SIG-M5 treated with dmso at 0.1 percent for 504 hours (cell line): ENCODE measurements around the gene TXNDC12.
"Not testable (repeated sequence)": the region's sequence is repeated elsewhere in the genome, so short reads cannot be mapped to it uniquely, and the experiment has no call there.

Experiments
- DNase-seq: peaks from one replicate; lab custom pipeline; 2025; ENCODE audit not compliant: unreplicated experiment; lab: John Stamatoyannopoulos, UW

Gene TXNDC12

GRCh38 chr1:52055066-52055865 lies at the start of gene TXNDC12:
Gene TXNDC12, minus strand, starts transcription at chr1:52055191. Its CDS starts 95 bp downstream, at chr1:52055096.
- peak; percentile 93 for DNase-seq

GRCh38 chr1:52102336-52103013 lies 47.5 kb upstream of the TXNDC12 start:
- no peak for DNase-seq

GRCh38 chr1:52098139-52098871 lies 43.3 kb upstream of the TXNDC12 start:
- DNase-seq, result no peak

GRCh38 chr1:52096216-52096615 lies 41.2 kb upstream of the TXNDC12 start:
- DNase-seq, result no peak

- not testable (repeated sequence) for DNase-seq
These were observed 39.3 kb upstream of the TXNDC12 start for GRCh38 chr1:52094300-52094699.

GRCh38 chr1:52087892-52088291 lies 32.9 kb upstream of the TXNDC12 start:
- DNase-seq, result not testable (repeated sequence)

GRCh38 chr1:52080014-52080415 lies 25.0 kb upstream of the TXNDC12 start:
- no peak for DNase-seq

- not testable (repeated sequence) for DNase-seq
These were observed 22.3 kb upstream of the TXNDC12 start for GRCh38 chr1:52077277-52077676.

- DNase-seq, result no peak
These were observed 17.3 kb upstream of the TXNDC12 start for GRCh38 chr1:52072291-52072690.

GRCh38 chr1:52070704-52071103 lies 15.7 kb upstream of the TXNDC12 start:
- DNase-seq, result no peak

GRCh38 chr1:52063192-52063591 lies 8.2 kb upstream of the TXNDC12 start:
- DNase-seq, result no peak

- no peak for DNase-seq
These were observed 5.8 kb upstream of the TXNDC12 start for GRCh38 chr1:52060822-52061221.

- no peak for DNase-seq
These were observed 4.9 kb upstream of the TXNDC12 start for GRCh38 chr1:52059888-52060287.

GRCh38 chr1:52059321-52059720 lies 4.3 kb upstream of the TXNDC12 start:
- DNase-seq, result no peak

GRCh38 chr1:52057876-52058415 lies 3.0 kb upstream of the TXNDC12 start:
- peak; percentile 6 for DNase-seq

- peak; percentile 53 for DNase-seq
These were observed 2.3 kb upstream of the TXNDC12 start for GRCh38 chr1:52057255-52057654.

GRCh38 chr1:52056937-52057231 lies 1.9 kb upstream of the TXNDC12 start:
- no peak for DNase-seq

GRCh38 chr1:52056163-52056936 lies 1.4 kb upstream of the TXNDC12 start, which contains the start of gene BTF3L4:
Gene BTF3L4, plus strand, starts transcription at chr1:52056295. Its CDS starts 3,553 bp downstream, at chr1:52059848.
- DNase-seq, result peak; percentile 94

GRCh38 chr1:52055866-52056162 lies 823 bp upstream of the TXNDC12 start:
- no peak for DNase-seq

GRCh38 chr1:52054496-52055065 lies 410 bp downstream of the TXNDC12 start:
- DNase-seq, result no peak

GRCh38 chr1:52053862-52054261 lies 1.1 kb downstream of the TXNDC12 start:
- DNase-seq, result no peak
